HTR-8/SVneo (cell line): ENCODE data around the gene ABCA9.

Experiments used
- DNase-seq: peaks from one replicate; pipeline ENCODE4 v3.0.0; 2011; ENCODE audit warnings: low spot score, mixed read lengths; ENCODE audit not compliant: insufficient read length
- FAIRE-seq: peaks from 2 replicates; lab custom pipeline; 2011; peaks lifted over from hg19 to GRCh38; lab: Jason Lieb, UNC

Gene ABCA9

GRCh38 chr17:68924793-68925720 lies 135.7 kb downstream of the ABCA9 start:
- no peak for DNase-seq
- no peak for FAIRE-seq
